H1 (cell line): ENCODE measurements around the gene ZNF610. TPM values are rescaled to one million over a fixed set of nuclear protein-coding genes. Genes with fewer than 3 reads are reported as not detected.
A peak's percentile ranks its signal among the peaks of the same experiment; 100 is the strongest.

Source experiments
- CTCF ChIA-PET: fragments of 300-600 bp; sonication (Branson Sonifier 250); formaldehyde crosslinking; loops from one replicate; lab custom pipeline; 2021; ENCODE audit not compliant: partially characterized antibody; lab: Charles Lee
- POLR2A ChIA-PET: fragments of 300-600 bp; sonication (Branson Sonifier 250); formaldehyde crosslinking; loops from one replicate; lab custom pipeline; 2021; ENCODE audit warnings: inconsistent platforms; ENCODE audit not compliant: partially characterized antibody; lab: Charles Lee
- DNase-seq, 2 experiments: peaks; one replicate each; pipeline versions ENCODE4 v3.0.0 to v3.0.0-alpha.2; 2010 to 2022; ENCODE audit warnings: low spot score in 2 of 2, low read depth in 1 of 2, mixed read lengths in 1 of 2
- FAIRE-seq: peaks from 2 replicates; lab custom pipeline; 2011; peaks lifted over from hg19 to GRCh38; lab: Jason Lieb, UNC
- H2AFZ ChIP-seq: 2 replicates; pipeline ENCODE4 v1.8.1; 2012; ENCODE audit warnings: low read length, inconsistent platforms
- H2AK5ac ChIP-seq: 2 replicates; pipeline ENCODE4 v1.6.1; 2013; ENCODE audit warnings: low read depth, low read length
- H2BK120ac ChIP-seq: replicated peaks from 2 replicates; pipeline ENCODE3; 2013; ENCODE audit warnings: low read depth, low read length, inconsistent platforms
- H2BK12ac ChIP-seq: 2 replicates; pipeline ENCODE4 v1.6.1; 2013; ENCODE audit warnings: low read depth, low read length
- H2BK15ac ChIP-seq: 2 replicates; pipeline ENCODE4 v1.6.1; 2013; ENCODE audit warnings: low read length
- H2BK20ac ChIP-seq: 2 replicates; pipeline ENCODE4 v1.6.1; 2013; ENCODE audit warnings: low read length
- H2BK5ac ChIP-seq: 2 replicates; pipeline ENCODE4 v1.6.1; 2013; ENCODE audit warnings: low read depth, low read length
- H3K14ac ChIP-seq: 2 replicates; pipeline ENCODE4 v1.6.1; 2013; ENCODE audit warnings: inconsistent platforms; ENCODE audit not compliant: insufficient read length
- H3K18ac ChIP-seq: 2 replicates; pipeline ENCODE4 v1.6.1; 2013; ENCODE audit warnings: low read length; ENCODE audit errors: extremely low read depth
- H3K23ac ChIP-seq: 2 replicates; pipeline ENCODE4 v1.6.1; 2013; ENCODE audit warnings: inconsistent platforms; ENCODE audit not compliant: insufficient read length
- H3K23me2 ChIP-seq: 2 replicates; pipeline ENCODE4 v1.6.1; 2013; ENCODE audit warnings: low read depth, low read length
- H3K27ac ChIP-seq: 2 replicates; pipeline ENCODE4 v1.6.1; 2011; ENCODE audit warnings: low read depth, low read length, inconsistent platforms
- H3K27me3 ChIP-seq, 4 experiments: replicated peaks in 1 of 4; 1 replicate in 1 of 4; 2 replicates in 3 of 4; pipeline versions ENCODE4 v1.6.1 to v1.8.1; 2011 to 2013; ENCODE audit warnings: low read length in 3 of 4, mild to moderate bottlenecking in 3 of 4, inconsistent platforms in 2 of 4, mixed read lengths in 2 of 4, moderate library complexity in 1 of 4; ENCODE audit not compliant: control insufficient read depth in 3 of 4, insufficient read depth in 3 of 4; ENCODE audit errors: extremely low read depth in 1 of 4
- H3K36me3 ChIP-seq, 4 experiments: 2 replicates each; pipeline versions ENCODE4 v1.6.1 to v1.8.1; 2011 to 2013; ENCODE audit warnings: mild to moderate bottlenecking in 4 of 4, low read length in 3 of 4, moderate library complexity in 2 of 4, control low read depth in 1 of 4, inconsistent platforms in 1 of 4; ENCODE audit not compliant: insufficient read depth in 4 of 4, control insufficient read depth in 2 of 4
- H3K4ac ChIP-seq: replicated peaks from 2 replicates; pipeline ENCODE3; 2013; ENCODE audit warnings: low read length, low read depth, mixed read lengths, inconsistent platforms; ENCODE audit not compliant: insufficient read length
- H3K4me1 ChIP-seq, 4 experiments: replicated peaks in 1 of 4; 1 replicate in 1 of 4; 2 replicates in 3 of 4; pipeline versions ENCODE4 v1.6.1 to v1.8.1; 2011 to 2013; ENCODE audit warnings: low read length in 3 of 4, inconsistent platforms in 2 of 4, mixed read lengths in 1 of 4; ENCODE audit not compliant: insufficient read depth in 4 of 4, control insufficient read depth in 3 of 4
- H3K4me2 ChIP-seq, 2 experiments: 2 replicates each; pipeline versions ENCODE4 v1.6.1 to v1.8.1; 2011 to 2013; ENCODE audit warnings: low read depth in 2 of 2, low read length in 2 of 2, control low read depth in 1 of 2, inconsistent platforms in 1 of 2, mild to moderate bottlenecking in 1 of 2; ENCODE audit not compliant: insufficient read depth in 1 of 2
- H3K4me3 ChIP-seq, 4 experiments: fragments of 200-600, 300-600 bp in 1 of 4; sonication (generic), shearing (Covaris generic), sonication (Bioruptor Twin) in 1 of 4; 2 replicates each; pipeline versions ENCODE4 v1.5.1 to v1.8.1; 2011 to 2016; ENCODE audit warnings: low read length in 4 of 4, low read depth in 3 of 4, control low read depth in 2 of 4, inconsistent platforms in 2 of 4, mild to moderate bottlenecking in 2 of 4, mixed read lengths in 1 of 4, moderate library complexity in 1 of 4; ENCODE audit not compliant: insufficient read depth in 2 of 4; ENCODE audit errors: extremely low read depth in 1 of 4
- H3K56ac ChIP-seq: replicated peaks from 2 replicates; pipeline ENCODE3; 2013; ENCODE audit warnings: low read depth, mild to moderate bottlenecking, mixed read lengths, low read length, inconsistent platforms; ENCODE audit not compliant: insufficient read length
- H3K79me1 ChIP-seq: 2 replicates; pipeline ENCODE4 v1.6.1; 2013; ENCODE audit warnings: low read depth, low read length, control low read depth
- H3K79me2 ChIP-seq, 2 experiments: 2 replicates each; pipeline versions ENCODE4 v1.6.1 to v1.8.1; 2012 to 2013; ENCODE audit warnings: low read length in 2 of 2, mild to moderate bottlenecking in 2 of 2, inconsistent platforms in 1 of 2; ENCODE audit not compliant: insufficient read depth in 2 of 2, control insufficient read depth in 1 of 2
- H3K9ac ChIP-seq, 4 experiments: replicated peaks in 1 of 4; 1 replicate in 1 of 4; 2 replicates in 3 of 4; pipeline versions ENCODE4 v1.6.1 to v1.8.1; 2011 to 2013; ENCODE audit warnings: low read depth in 3 of 4, low read length in 3 of 4, control low read depth in 2 of 4, mild to moderate bottlenecking in 2 of 4, moderate library complexity in 2 of 4, inconsistent platforms in 1 of 4; ENCODE audit errors: extremely low read depth in 1 of 4
- H3K9me3 ChIP-seq, 2 experiments: 2 replicates each; pipeline versions ENCODE4 v1.6.1 to v1.8.1; 2012 to 2013; ENCODE audit warnings: mild to moderate bottlenecking in 2 of 2, moderate library complexity in 2 of 2, control low read depth in 1 of 2, inconsistent platforms in 1 of 2, low read depth in 1 of 2, low read length in 1 of 2, mixed read lengths in 1 of 2; ENCODE audit not compliant: insufficient read depth in 2 of 2
- H4K20me1 ChIP-seq, 2 experiments: replicated peaks in 1 of 2; 2 replicates each; pipeline versions ENCODE3 to v1.8.1; 2011 to 2013; ENCODE audit warnings: inconsistent platforms in 2 of 2, low read length in 2 of 2, mild to moderate bottlenecking in 1 of 2; ENCODE audit not compliant: insufficient read depth in 2 of 2, control insufficient read depth in 1 of 2
- H4K5ac ChIP-seq: 2 replicates; pipeline ENCODE4 v1.6.1; 2013; ENCODE audit warnings: low read length, low read depth, mixed read lengths, inconsistent platforms; ENCODE audit not compliant: insufficient read length
- H4K8ac ChIP-seq: 2 replicates; pipeline ENCODE4 v1.8.0; 2013; ENCODE audit warnings: mild to moderate bottlenecking, moderate library complexity, low read length, inconsistent platforms; ENCODE audit not compliant: insufficient read depth; ENCODE audit errors: extremely low read depth
- H4K91ac ChIP-seq: replicated peaks from 2 replicates; pipeline ENCODE3; 2013; ENCODE audit warnings: low read length, mixed read lengths, inconsistent platforms; ENCODE audit not compliant: insufficient read length
- CHD1 ChIP-seq: IDR thresholded peaks from 2 replicates; pipeline ENCODE4 v1.6.1; 2012; ENCODE audit warnings: low read depth, low read length, improper control_type of control experiment
- GABPA ChIP-seq: IDR thresholded peaks from 2 replicates; pipeline ENCODE4 v1.6.1; 2011; ENCODE audit warnings: mild to moderate bottlenecking, low read length, moderate library complexity, borderline replicate concordance; ENCODE audit not compliant: insufficient read depth
- RBBP5 ChIP-seq: IDR thresholded peaks from 2 replicates; pipeline ENCODE4 v1.7.1; 2012; ENCODE audit warnings: low read depth, mild to moderate bottlenecking, inconsistent platforms, low read length, moderate library complexity, borderline replicate concordance
- ZNF274 ChIP-seq: IDR thresholded peaks from 2 replicates; pipeline ENCODE4 v1.7.0; 2012; ENCODE audit warnings: low read length, borderline replicate concordance; ENCODE audit errors: extremely low read depth
- WGBS, 2 experiments: shearing (Covaris generic) in 1 of 2; methylation state at CpG; one replicate each; pipeline versions ENCODE4 v1.1.6 to v1.1.7; 2013 to 2015; ENCODE audit warnings: low lambda C conversion rate in 2 of 2, mixed read lengths in 2 of 2, inconsistent platforms in 1 of 2, low coverage in 1 of 2, missing lambda C conversion rate in 1 of 2; ENCODE audit not compliant: insufficient replicate concordance in 2 of 2, insufficient coverage in 1 of 2, insufficient read length in 1 of 2; ENCODE audit errors: extremely low coverage in 1 of 2, missing lambda C conversion rate in 1 of 2; 5-methylcytosine and 5-hydroxymethylcytosine counted together
- polyA plus RNA-seq, 7 experiments: library from polyadenylated mRNA; depleted of rRNA in 3 of 7; stranded (reverse) in 5 of 7; unstranded in 2 of 7; fragments of >200 nt in 5 of 7; fragments of 200-250 nt in 2 of 7; gene quantifications; 1 replicate in 5 of 7; 2 replicates in 1 of 7; 4 replicates in 1 of 7; pipeline versions ENCODE4 v1.2.1 to v1.2.3, GENCODE V29; 2011 to 2013; ENCODE audit warnings: missing spikeins in 2 of 7, mixed read lengths in 2 of 7
- total RNA-seq: library from RNA; stranded (reverse); fragmentation: NEBNext Ultra II Directional; extraction: Animal tissue kit (Norgen Biotek cat#: 25700); gene quantifications from 2 replicates; pipeline ENCODE4 v1.2.1, GENCODE V29; 2021

ZNF610 gene
- total and polyA plus RNA-seq, 2 of the 8 experiments (the other 6 are each of a cell fraction or from before 2014, with no cell fraction given) = 2.4 to 5.4 TPM

DNA sequence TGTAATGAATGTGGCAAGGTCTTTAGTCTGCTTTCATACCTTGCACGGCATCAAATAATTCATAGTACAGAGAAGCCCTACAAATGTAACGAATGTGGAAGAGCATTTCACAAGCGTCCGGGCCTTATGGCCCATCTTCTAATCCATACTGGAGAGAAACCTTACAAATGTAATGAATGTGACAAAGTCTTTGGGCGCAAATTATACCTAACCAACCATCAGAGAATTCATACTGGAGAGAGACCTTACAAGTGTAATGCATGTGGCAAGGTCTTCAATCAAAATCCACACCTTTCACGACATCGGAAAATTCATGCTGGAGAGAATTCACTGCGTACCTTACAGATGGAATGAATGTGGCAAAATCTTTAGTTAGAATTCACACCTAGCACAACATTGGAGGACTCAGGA lies 30.4 kb downstream of the ZNF610 start:
- no peaks in the 10 kb centered on the region for H3K27me3 ChIP-seq
- H3K4me2 ChIP-seq = no peak overlapping the region
- DNase-seq = no peak
- WGBS, 2 experiments = 93% methylated on average over 8 of the region's 8 CpGs; no CpG with 5 or more reads in 1 of the 2 experiments
- H4K20me1 ChIP-seq = no peaks in the 10 kb centered on the region
- no peak overlapping the region for H2BK20ac ChIP-seq
- no peak overlapping the region for H2AK5ac ChIP-seq
- H4K8ac ChIP-seq = no peak overlapping the region
- H3K18ac ChIP-seq = no peak overlapping the region
- H3K14ac ChIP-seq = no peak overlapping the region
- ChIA-PET POLR2A (no interaction called here), CTCF (no interaction called here)
- H3K9ac ChIP-seq = no peak overlapping the region
- no peak overlapping the region for H4K5ac ChIP-seq
- H3K79me1 ChIP-seq = peaks cover 2% of the 10 kb centered on the region; the same call in 1 of the 2 replicates
- H4K91ac ChIP-seq = no peak overlapping the region
- H2BK12ac ChIP-seq = no peak overlapping the region
- H3K79me2 ChIP-seq = peaks cover 0 to 12% of the 10 kb centered on the region in 2 experiments; a peak in 3 of 4 replicates
- H2BK15ac ChIP-seq = no peak overlapping the region
- FAIRE-seq = no peak
- no peak overlapping the region for H3K23ac ChIP-seq
- TF ChIP-seq ZNF274 = peak; percentile 81
- no peak for TF ChIP-seq CHD1
- no peak for TF ChIP-seq GABPA
- TF ChIP-seq RBBP5 = no peak
- H3K4me3 ChIP-seq = no peak overlapping the region
- H3K4me1 ChIP-seq = no peaks in the 10 kb centered on the region
- no peak overlapping the region for H3K56ac ChIP-seq
- peaks cover 5% of the 10 kb centered on the region; the same call in 1 of the 2 replicates for H3K23me2 ChIP-seq
- peaks cover 0 to 27% (median 16%) of the 10 kb centered on the region in 4 experiments; a peak in 4 of 8 replicates for H3K36me3 ChIP-seq
- no peak overlapping the region for H2BK120ac ChIP-seq
- no peak overlapping the region for H3K27ac ChIP-seq
- no peak overlapping the region for H2AFZ ChIP-seq
- H3K4ac ChIP-seq = no peak overlapping the region
- H3K9me3 ChIP-seq = peaks cover 33 to 41% of the 10 kb centered on the region in 2 experiments
- no peak overlapping the region for H2BK5ac ChIP-seq
